Mammary epithelial cell (primary cell): Measurements from ENCODE around the gene OFD1.

Source experiments
- EZH2 ChIP-seq: IDR thresholded peaks from 2 replicates; pipeline ENCODE4 v1.6.1; 2012; ENCODE audit warnings: low read length, inconsistent platforms, borderline replicate concordance
- TF ChIP-seq, protein P1 (sequence below), 2 donors: IDR thresholded peaks in 1 of 2; conservative IDR thresholded peaks in 1 of 2; 2 replicates each; pipeline ENCODE4 v1.5.1; 2011 to 2012; ENCODE audit warnings: inconsistent platforms in 2 of 2, low read length in 2 of 2, mild to moderate bottlenecking in 2 of 2, control low read depth in 1 of 2, low read depth in 1 of 2; ENCODE audit not compliant: insufficient read depth in 1 of 2; ENCODE audit errors: extremely low read depth in 1 of 2

DNA sequence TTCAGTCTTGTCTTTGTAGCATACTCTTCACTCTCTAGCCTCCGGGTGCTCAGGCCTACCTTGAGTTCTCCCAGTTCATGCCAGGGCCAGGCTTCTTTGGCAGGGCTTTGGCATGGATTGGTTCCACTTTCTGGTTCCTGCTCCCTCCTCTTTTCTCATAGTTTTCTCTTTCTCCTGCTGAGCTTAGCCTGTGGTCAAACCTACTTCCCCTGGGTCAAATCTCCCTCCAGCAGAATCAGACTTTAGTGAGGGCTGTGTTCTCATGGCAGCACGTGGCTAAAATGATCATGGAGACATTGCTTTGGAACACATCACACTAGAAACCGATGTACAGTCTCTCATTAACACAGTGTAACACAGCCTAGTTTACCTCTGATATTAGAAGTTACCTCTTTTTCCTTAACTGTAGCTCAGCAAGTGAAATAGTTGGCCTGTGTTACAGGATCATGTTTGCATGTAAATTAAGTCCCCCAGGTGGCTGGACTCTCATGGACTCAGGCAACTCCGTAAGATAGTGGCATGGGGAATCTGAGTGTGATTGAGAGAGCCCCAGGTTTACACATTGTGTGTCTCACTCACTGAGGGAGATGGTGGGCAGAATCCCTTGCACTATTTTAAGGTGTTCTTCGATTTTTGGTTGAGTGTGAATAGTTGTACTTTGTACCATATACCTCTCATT lies 32.3 kb upstream of the OFD1 start:
- TF ChIP-seq, protein P1, sequence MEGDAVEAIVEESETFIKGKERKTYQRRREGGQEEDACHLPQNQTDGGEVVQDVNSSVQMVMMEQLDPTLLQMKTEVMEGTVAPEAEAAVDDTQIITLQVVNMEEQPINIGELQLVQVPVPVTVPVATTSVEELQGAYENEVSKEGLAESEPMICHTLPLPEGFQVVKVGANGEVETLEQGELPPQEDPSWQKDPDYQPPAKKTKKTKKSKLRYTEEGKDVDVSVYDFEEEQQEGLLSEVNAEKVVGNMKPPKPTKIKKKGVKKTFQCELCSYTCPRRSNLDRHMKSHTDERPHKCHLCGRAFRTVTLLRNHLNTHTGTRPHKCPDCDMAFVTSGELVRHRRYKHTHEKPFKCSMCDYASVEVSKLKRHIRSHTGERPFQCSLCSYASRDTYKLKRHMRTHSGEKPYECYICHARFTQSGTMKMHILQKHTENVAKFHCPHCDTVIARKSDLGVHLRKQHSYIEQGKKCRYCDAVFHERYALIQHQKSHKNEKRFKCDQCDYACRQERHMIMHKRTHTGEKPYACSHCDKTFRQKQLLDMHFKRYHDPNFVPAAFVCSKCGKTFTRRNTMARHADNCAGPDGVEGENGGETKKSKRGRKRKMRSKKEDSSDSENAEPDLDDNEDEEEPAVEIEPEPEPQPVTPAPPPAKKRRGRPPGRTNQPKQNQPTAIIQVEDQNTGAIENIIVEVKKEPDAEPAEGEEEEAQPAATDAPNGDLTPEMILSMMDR (conservative IDR thresholded peaks at IDR 0.05 in 1 of 2, IDR thresholded peaks at IDR 0.05 in 1 of 2; ENCODE audit: extremely low read depth in 1 of 2, insufficient read depth in 1 of 2, low read depth in 1 of 2, low read length in 2 of 2) = no peak
- no peak for TF ChIP-seq EZH2
